ENCODE measurements around the gene DTX3L. TPM values are rescaled to one million over a fixed set of nuclear protein-coding genes. Genes with fewer than 3 reads are reported as not detected.

The DTX3L gene
- total and polyA plus RNA-seq, 8 donors = 19.2 to 75.3 (median 22.8) TPM

DNA sequence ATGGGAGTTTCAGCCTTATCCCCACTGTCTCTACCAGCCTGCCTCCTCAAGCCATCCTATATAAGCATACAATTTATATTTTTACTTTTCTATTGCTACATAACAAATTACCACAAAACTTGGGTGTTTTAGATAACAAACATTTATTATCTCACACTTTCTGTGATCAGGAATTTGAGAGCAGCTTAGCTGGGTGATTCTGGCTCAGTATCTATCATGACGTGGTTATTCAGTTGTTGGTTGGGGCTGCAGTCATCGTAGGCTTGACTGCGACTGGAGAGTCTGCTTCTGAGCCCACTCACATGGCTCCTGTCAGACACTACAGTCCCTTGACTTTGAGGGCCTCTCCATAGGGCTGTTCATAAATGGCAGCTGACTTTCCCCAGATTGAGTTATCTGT is 34.0 kb downstream of the DTX3L start:
- no peak for ATAC-seq
- H3K36me3 ChIP-seq = no peaks in the 10 kb centered on the region
- TF ChIP-seq, protein P1, sequence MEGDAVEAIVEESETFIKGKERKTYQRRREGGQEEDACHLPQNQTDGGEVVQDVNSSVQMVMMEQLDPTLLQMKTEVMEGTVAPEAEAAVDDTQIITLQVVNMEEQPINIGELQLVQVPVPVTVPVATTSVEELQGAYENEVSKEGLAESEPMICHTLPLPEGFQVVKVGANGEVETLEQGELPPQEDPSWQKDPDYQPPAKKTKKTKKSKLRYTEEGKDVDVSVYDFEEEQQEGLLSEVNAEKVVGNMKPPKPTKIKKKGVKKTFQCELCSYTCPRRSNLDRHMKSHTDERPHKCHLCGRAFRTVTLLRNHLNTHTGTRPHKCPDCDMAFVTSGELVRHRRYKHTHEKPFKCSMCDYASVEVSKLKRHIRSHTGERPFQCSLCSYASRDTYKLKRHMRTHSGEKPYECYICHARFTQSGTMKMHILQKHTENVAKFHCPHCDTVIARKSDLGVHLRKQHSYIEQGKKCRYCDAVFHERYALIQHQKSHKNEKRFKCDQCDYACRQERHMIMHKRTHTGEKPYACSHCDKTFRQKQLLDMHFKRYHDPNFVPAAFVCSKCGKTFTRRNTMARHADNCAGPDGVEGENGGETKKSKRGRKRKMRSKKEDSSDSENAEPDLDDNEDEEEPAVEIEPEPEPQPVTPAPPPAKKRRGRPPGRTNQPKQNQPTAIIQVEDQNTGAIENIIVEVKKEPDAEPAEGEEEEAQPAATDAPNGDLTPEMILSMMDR (IDR thresholded peaks at IDR 0.05) = no peak

DNA sequence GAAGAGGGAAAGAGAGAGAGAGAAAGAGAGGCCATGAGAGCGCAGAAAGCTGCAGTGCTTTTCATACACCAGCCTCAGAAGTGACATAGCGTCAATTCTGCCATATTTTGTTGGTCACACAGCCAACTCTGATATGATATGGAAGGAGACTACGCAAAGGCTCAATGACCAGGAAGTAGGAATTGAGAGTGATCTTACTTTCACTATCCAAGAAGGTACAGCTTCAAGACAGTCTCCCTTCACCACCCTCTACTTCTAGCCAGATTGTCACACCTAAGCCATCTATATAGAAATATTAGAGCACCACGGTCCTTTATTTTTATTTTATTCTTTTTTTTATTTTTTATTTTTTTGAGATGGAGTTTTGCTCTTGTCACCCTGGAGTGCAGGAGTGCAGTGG is 34.4 kb downstream of the DTX3L start:
- ATAC-seq = no peak
- H3K4me3 ChIP-seq = no peak overlapping the region
- H3K27me3 ChIP-seq = no peaks in the 10 kb centered on the region
- no peaks in the 10 kb centered on the region for H3K9me3 ChIP-seq
- TF ChIP-seq, protein P1 (IDR thresholded peaks at IDR 0.05) = no peak
- H3K36me3 ChIP-seq = no peaks in the 10 kb centered on the region
- no peak for DNase-seq
- H3K27ac ChIP-seq = no peak overlapping the region
- intact Hi-C loops (cut with DNase I) = no loop called here
- H3K4me1 ChIP-seq = no peaks in the 10 kb centered on the region

More for the DNA sequence above, 34.0 kb downstream of the DTX3L start:
- no peak for DNase-seq
- no peak overlapping the region for H3K27ac ChIP-seq
- H3K4me1 ChIP-seq = no peaks in the 10 kb centered on the region
- H3K4me3 ChIP-seq = no peak overlapping the region
- H3K27me3 ChIP-seq = no peaks in the 10 kb centered on the region
- intact Hi-C loops (cut with DNase I) = no loop called here
- H3K9me3 ChIP-seq = no peaks in the 10 kb centered on the region

DNA sequence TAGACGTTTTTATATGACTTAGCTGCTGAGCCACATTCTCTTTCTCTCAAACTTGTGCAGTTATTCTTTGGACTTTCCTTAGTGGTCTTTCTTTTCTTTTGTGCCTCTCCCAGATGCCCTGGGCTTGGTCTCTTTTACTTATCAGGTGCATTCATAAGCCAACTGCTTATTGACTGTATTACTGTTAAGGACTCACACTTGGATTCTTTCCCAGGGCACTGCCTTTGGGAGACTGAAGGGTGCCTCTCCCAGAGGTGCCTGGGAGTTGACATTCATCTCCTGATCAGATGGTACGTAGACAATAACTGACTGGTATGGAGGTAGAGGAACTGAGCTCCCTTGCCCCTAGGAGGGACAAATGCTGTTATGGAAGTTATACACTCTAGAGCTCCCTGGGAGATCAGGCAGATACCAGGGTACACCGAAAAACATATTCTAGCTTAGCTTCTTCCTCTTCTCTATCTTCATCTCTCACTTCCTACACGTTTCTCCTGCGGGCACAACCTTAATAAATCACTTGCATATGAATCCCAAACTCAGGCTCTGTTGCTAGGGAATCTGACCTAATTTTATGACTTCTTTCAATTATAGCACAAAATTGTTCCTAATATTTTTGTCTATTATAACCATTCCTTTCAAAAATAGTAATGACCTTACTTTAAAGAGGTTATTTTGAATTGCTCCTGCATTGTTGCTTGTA is 38.0 kb downstream of the DTX3L start:
- intact Hi-C loops (cut with DNase I) = no loop called here
- Histone ChIP-seq H3K27ac (no peak overlapping the region), H3K36me3 (no peaks in the 10 kb centered on the region), H3K4me1 (no peaks in the 10 kb centered on the region), H3K4me3 (no peak overlapping the region), H3K9me3 (no peaks in the 10 kb centered on the region), H3K27me3 (no peaks in the 10 kb centered on the region)
- TF ChIP-seq, protein P1 (IDR thresholded peaks at IDR 0.05) = no peak
- ATAC-seq (peak; percentile 55), DNase-seq (no peak)

GRCh38 chr3:122603056-122603455 is 38.9 kb downstream of the DTX3L start:
- H3K4me3 ChIP-seq = no peak overlapping the region
- no peaks in the 10 kb centered on the region for H3K4me1 ChIP-seq
- no peaks in the 10 kb centered on the region for H3K36me3 ChIP-seq
- TF ChIP-seq, protein P1 (IDR thresholded peaks at IDR 0.05) = no peak
- intact Hi-C loops (cut with DNase I) = no loop called here
- H3K27ac ChIP-seq = no peak overlapping the region
- ATAC-seq = no peak
- H3K9me3 ChIP-seq = no peaks in the 10 kb centered on the region
- H3K27me3 ChIP-seq = no peaks in the 10 kb centered on the region
- DNase-seq = no peak

GRCh38 chr3:122606330-122606729 is 42.2 kb downstream of the DTX3L start:
- Histone ChIP-seq H3K27ac (no peak overlapping the region), H3K36me3 (no peaks in the 10 kb centered on the region), H3K4me1 (peaks cover 0 to 7% of the 10 kb centered on the region in 2 donors), H3K9me3 (no peaks in the 10 kb centered on the region), H3K4me3 (no peak overlapping the region), H3K27me3 (no peaks in the 10 kb centered on the region)
- intact Hi-C loops (cut with DNase I) = no loop called here
- TF ChIP-seq, protein P1 (IDR thresholded peaks at IDR 0.05) = no peak
- no peak for ATAC-seq
- no peak for DNase-seq

Measured in left lung (tissue), 10 donors.